ENCODE data around the gene PHACTR1.

DNA sequence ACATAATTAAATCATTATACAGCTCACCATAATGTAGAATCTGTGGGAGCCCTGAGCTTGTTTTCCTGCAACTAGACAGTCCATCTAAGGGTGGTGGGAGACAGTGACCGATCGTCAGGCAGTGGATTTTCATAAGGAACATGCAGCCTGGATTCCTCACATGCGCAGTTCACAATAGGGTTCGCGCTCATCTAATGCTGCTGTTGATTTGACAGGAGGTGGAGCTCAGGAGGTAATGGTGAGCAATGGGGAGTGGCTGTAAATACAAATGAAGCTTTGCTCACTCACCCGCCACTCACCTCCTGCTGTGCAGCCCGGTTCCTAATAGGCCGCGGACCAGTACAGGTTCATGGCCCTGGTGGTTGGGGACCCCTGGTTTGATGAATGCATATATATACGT is 470.3 kb downstream of the PHACTR1 start:
- TF ChIP-seq, protein P1, sequence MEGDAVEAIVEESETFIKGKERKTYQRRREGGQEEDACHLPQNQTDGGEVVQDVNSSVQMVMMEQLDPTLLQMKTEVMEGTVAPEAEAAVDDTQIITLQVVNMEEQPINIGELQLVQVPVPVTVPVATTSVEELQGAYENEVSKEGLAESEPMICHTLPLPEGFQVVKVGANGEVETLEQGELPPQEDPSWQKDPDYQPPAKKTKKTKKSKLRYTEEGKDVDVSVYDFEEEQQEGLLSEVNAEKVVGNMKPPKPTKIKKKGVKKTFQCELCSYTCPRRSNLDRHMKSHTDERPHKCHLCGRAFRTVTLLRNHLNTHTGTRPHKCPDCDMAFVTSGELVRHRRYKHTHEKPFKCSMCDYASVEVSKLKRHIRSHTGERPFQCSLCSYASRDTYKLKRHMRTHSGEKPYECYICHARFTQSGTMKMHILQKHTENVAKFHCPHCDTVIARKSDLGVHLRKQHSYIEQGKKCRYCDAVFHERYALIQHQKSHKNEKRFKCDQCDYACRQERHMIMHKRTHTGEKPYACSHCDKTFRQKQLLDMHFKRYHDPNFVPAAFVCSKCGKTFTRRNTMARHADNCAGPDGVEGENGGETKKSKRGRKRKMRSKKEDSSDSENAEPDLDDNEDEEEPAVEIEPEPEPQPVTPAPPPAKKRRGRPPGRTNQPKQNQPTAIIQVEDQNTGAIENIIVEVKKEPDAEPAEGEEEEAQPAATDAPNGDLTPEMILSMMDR (conservative IDR thresholded peaks at IDR 0.05; ENCODE audit: low read depth, low read length), result no peak
- no peak for TF ChIP-seq CEBPB (IDR thresholded peaks at IDR 0.05; ENCODE audit: low read depth, low read length)
- TF ChIP-seq MAFK (IDR thresholded peaks at IDR 0.05; ENCODE audit: low read depth, low read length), result no peak
- no peak for TF ChIP-seq POLR2A (IDR thresholded peaks at IDR 0.05; ENCODE audit: low read depth, low read length)
- TF ChIP-seq SMC3 (IDR thresholded peaks at IDR 0.05; ENCODE audit: low read depth, low read length), result no peak
- TF ChIP-seq RCOR1 (IDR thresholded peaks at IDR 0.05; ENCODE audit: insufficient replicate concordance, low read length), result no peak
- no peak for TF ChIP-seq NFE2L2 (IDR thresholded peaks at IDR 0.05; ENCODE audit: low read depth, low read length)
- no peak for TF ChIP-seq MAZ (IDR thresholded peaks at IDR 0.05; ENCODE audit: borderline replicate concordance, low read depth, low read length)
- no peak for TF ChIP-seq ELK1 (IDR thresholded peaks at IDR 0.05; ENCODE audit: borderline replicate concordance, low read depth, low read length)
- no peak for TF ChIP-seq BHLHE40 (IDR thresholded peaks at IDR 0.05; ENCODE audit: low read depth, low read length)
- TF ChIP-seq CHD1 (IDR thresholded peaks at IDR 0.05; ENCODE audit: low read depth, low read length), result no peak
- TF ChIP-seq MXI1 (IDR thresholded peaks at IDR 0.05; ENCODE audit: borderline replicate concordance, low read depth, low read length), result no peak
- no peak for TF ChIP-seq RAD21 (IDR thresholded peaks at IDR 0.05; ENCODE audit: low read length)
